ENCODE measurements around the gene PIGZ. TPM values are rescaled to one million over a fixed set of nuclear protein-coding genes. Genes with fewer than 3 reads are reported as not detected.
A peak's percentile ranks its signal among the peaks of the same experiment; 100 is the strongest.

The PIGZ gene
- total RNA-seq, 1 experiment from 2014 or later = 0.15 TPM

DNA sequence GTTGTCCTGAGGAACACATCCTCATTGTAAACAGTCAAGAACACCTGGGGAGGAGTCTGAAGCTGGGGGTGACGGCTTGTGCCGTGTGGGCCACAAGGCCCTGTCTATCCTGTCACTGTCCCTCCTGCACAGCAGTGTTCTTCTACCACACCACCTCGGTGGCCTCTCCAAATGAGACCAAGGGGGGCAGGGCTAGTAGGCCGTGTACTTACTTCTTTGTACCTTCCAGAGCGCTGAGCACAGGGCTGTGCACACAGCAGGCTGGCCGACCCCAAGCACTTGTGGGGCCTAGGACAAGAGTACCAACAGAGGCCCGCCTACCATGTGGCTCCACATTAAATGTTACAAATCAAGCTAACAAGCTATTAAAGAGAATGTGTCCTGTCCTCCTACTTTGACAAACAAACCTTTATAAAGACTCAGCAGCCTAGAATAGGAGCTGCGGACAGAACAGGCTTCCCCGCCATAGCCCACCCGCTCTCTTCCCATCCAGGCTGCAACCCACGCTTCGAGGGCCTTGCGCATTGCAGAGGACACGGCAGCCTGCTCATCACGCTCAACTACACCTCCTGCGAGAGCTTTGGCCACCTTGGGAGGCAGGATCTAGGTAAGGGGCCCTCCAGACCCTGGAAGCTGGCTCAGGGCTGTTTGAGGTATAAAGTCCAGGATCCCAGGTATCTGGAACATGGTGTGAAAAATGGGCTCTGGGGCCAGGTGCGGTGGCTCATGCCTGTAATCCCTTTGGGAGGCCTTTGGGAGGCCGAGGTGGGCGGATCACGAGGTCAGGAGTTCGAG lies 30.5 kb upstream of the PIGZ start:
- H2BK5ac ChIP-seq (ENCODE audit: insufficient read length, low read length) = no peak overlapping the region

More for the DNA sequence above, 30.5 kb upstream of the PIGZ start:
- Histone ChIP-seq H3K27me3 (ENCODE audit: insufficient read depth, low read length) (peaks cover 3% of the 10 kb centered on the region; the same call in 1 of the 2 replicates), H2AFZ (ENCODE audit: low read length) (no peak overlapping the region), H2BK20ac (ENCODE audit: low read depth, low read length, poor library complexity, severe bottlenecking) (no peak overlapping the region), H2BK120ac (ENCODE audit: low read depth, low read length, poor library complexity, severe bottlenecking) (no peak overlapping the region), H3K18ac (ENCODE audit: insufficient read length, low read depth, low read length) (no peak overlapping the region), H2BK12ac (ENCODE audit: insufficient read length, low read depth, low read length) (no peak overlapping the region), H3K79me1 (ENCODE audit: insufficient read depth, low read depth, low read length, poor library complexity, severe bottlenecking) (no peaks in the 10 kb centered on the region), H3K23me2 (ENCODE audit: insufficient read length, low read depth, low read length, poor library complexity, severe bottlenecking) (peaks cover 4% of the 10 kb centered on the region), H4K91ac (ENCODE audit: insufficient read length, low read depth, low read length) (no peak overlapping the region), H3K27ac (ENCODE audit: insufficient read length, low read depth, low read length) (no peak overlapping the region), H3K14ac (ENCODE audit: insufficient read depth, low read length) (no peak overlapping the region), H2AK5ac (ENCODE audit: insufficient read length, low read length) (no peak overlapping the region), H3K4ac (ENCODE audit: low read depth, low read length) (no peak overlapping the region), H3K56ac (ENCODE audit: insufficient read length, low read depth, low read length) (no peak overlapping the region), H3K23ac (ENCODE audit: insufficient read length, low read depth, low read length) (no peak overlapping the region), H3K4me2 (ENCODE audit: insufficient read depth, insufficient read length, low read length) (no peak overlapping the region), H4K5ac (ENCODE audit: insufficient read length, low read depth, low read length) (no peak overlapping the region), H4K8ac (replicated peaks; ENCODE audit: insufficient read length, low read depth, low read length) (no peak overlapping the region), H3K9ac (ENCODE audit: extremely low read depth, insufficient read length, low read length) (no peak overlapping the region), H4K20me1 (ENCODE audit: control insufficient read depth, insufficient read depth, insufficient read length) (no peaks in the 10 kb centered on the region), H2BK15ac (ENCODE audit: low read depth, low read length) (no peak overlapping the region), H3K9me3 (ENCODE audit: control insufficient read depth, low read depth, low read length) (no peaks in the 10 kb centered on the region), H3K79me2 (ENCODE audit: insufficient read depth, low read length) (no peaks in the 10 kb centered on the region), H3T11ph (ENCODE audit: low read length) (no peak overlapping the region), H3K4me1 (ENCODE audit: insufficient read depth, low read length) (0 out of 2 replicates have a peak, but pooled peaks cover 4% of the 10 kb centered on the region)
- no CpG with 5 or more reads among the region's 21 CpGs for WGBS (ENCODE audit: extremely low coverage, insufficient read length, low lambda C conversion rate)
- peak; percentile 22 for DNase-seq
- no peak overlapping the region for H3K27ac Mint-ChIP-seq
- H3K9me3 Mint-ChIP-seq = no peaks in the 10 kb centered on the region; a peak in 1 of 5 replicates
- TF ChIP-seq, protein P1, sequence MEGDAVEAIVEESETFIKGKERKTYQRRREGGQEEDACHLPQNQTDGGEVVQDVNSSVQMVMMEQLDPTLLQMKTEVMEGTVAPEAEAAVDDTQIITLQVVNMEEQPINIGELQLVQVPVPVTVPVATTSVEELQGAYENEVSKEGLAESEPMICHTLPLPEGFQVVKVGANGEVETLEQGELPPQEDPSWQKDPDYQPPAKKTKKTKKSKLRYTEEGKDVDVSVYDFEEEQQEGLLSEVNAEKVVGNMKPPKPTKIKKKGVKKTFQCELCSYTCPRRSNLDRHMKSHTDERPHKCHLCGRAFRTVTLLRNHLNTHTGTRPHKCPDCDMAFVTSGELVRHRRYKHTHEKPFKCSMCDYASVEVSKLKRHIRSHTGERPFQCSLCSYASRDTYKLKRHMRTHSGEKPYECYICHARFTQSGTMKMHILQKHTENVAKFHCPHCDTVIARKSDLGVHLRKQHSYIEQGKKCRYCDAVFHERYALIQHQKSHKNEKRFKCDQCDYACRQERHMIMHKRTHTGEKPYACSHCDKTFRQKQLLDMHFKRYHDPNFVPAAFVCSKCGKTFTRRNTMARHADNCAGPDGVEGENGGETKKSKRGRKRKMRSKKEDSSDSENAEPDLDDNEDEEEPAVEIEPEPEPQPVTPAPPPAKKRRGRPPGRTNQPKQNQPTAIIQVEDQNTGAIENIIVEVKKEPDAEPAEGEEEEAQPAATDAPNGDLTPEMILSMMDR (conservative IDR thresholded peaks at IDR 0.05) = no peak
- H3K4me1 Mint-ChIP-seq = peaks cover 6 to 10% of the 10 kb centered on the region in 2 experiments
- H3K4me3 Mint-ChIP-seq = no peak overlapping the region
- H3K36me3 Mint-ChIP-seq (ENCODE audit: insufficient read depth in 1 of 3, low read depth in 3 of 3) = no peaks in the 10 kb centered on the region
- H3K27me3 Mint-ChIP-seq (ENCODE audit: low read depth) = peaks cover 8% of the 10 kb centered on the region
